A549 treated with GW870086 at 1 μM for 4 hours (cell line): ENCODE data around the gene C4A. TPM values are rescaled to one million over a fixed set of nuclear protein-coding genes. Genes with fewer than 3 reads are reported as not detected.

Experiments used
- total RNA-seq: library from RNA; stranded (reverse); fragments of 200-300 nt; extraction: Qiagen RNA extraction; gene quantifications from 5 replicates; pipeline ENCODE4 v1.2.3, GENCODE V29; 2022; ENCODE audit warnings: low read depth

C4A gene
- 0.87 to 1.7 TPM (median 0.93 TPM) in 5 replicates for total RNA-seq

GRCh38 chr6:31981744-31982143 lies at the start of gene C4A:
C4A (plus strand) TSS chr6:31982057; CDS start chr6:31982108, 51 bp downstream.

GRCh38 chr6:31945507-31946369 lies 36.1 kb upstream of the C4A start, which contains the start of gene CFB:
CFB (plus strand) TSS chr6:31946095; CDS start chr6:31946222, 127 bp downstream.

GRCh38 chr6:31958741-31959739 lies 22.8 kb upstream of the C4A start, which contains the start of the genes NELFE and SKIC2:
NELFE (minus strand) TSS chr6:31958971; CDS start chr6:31958446, 525 bp downstream.
SKIC2 (plus strand) TSS chr6:31959175; CDS start chr6:31959193, 18 bp downstream.

GRCh38 chr6:31971993-31972708 lies 9.7 kb upstream of the C4A start, which contains the start of gene DXO:
DXO (minus strand) TSS chr6:31972138; CDS start chr6:31971675, 463 bp downstream.

GRCh38 chr6:32014547-32014946 lies 32.7 kb downstream of the C4A start, which contains the start of gene C4B:
C4B (plus strand) TSS chr6:32014795; CDS start chr6:32014846, 51 bp downstream.

GRCh38 chr6:32037598-32038524 lies 56.0 kb downstream of the C4A start, which contains the start of gene CYP21A2:
CYP21A2 (plus strand) TSS chr6:32038415; CDS start chr6:32038423, 8 bp downstream.

Other genes starting within 250 kb of the C4A start
- gene CLIC1, start 245.5 kb upstream of the C4A start, total RNA-seq: 486 to 498 TPM (median 493 TPM) in 5 replicates
- gene MSH5, start 242.1 kb upstream of the C4A start, total RNA-seq: 10.5 to 13.8 TPM (median 12.5 TPM) in 5 replicates
- 1.6 to 3.9 TPM (median 3.7 TPM) in 5 replicates for gene SAPCD1, start 219.4 kb upstream of the C4A start, total RNA-seq
- 1.2 to 2.0 TPM (median 1.5 TPM) in 5 replicates for gene VWA7, start 204.7 kb upstream of the C4A start, total RNA-seq
- gene VARS1, start 186.3 kb upstream of the C4A start, total RNA-seq: 47.4 to 59.1 TPM (median 53.3 TPM) in 5 replicates
- 52.2 to 66.7 TPM (median 61.9 TPM) in 5 replicates for gene LSM2, start 175.1 kb upstream of the C4A start, total RNA-seq
- gene HSPA1L, start 166.8 kb upstream of the C4A start, total RNA-seq: 0.82 to 1.5 TPM (median 1.3 TPM) in 5 replicates
- 148 to 264 TPM (median 205 TPM) in 5 replicates for gene HSPA1A, start 166.5 kb upstream of the C4A start, total RNA-seq
- gene HSPA1B, start 154.3 kb upstream of the C4A start, total RNA-seq: 116 to 191 TPM (median 162 TPM) in 5 replicates
- 24.9 to 34.9 TPM (median 25.5 TPM) in 5 replicates for gene NEU1, start 119.2 kb upstream of the C4A start, total RNA-seq
- 0.05 to 0.21 TPM in 2 of 5 replicates, not detected in the others for gene SLC44A4, start 103.1 kb upstream of the C4A start, total RNA-seq
- gene EHMT2, start 84.4 kb upstream of the C4A start, total RNA-seq: 23.1 to 27.6 TPM (median 27.1 TPM) in 5 replicates
- gene ZBTB12, start 80.0 kb upstream of the C4A start, total RNA-seq: 3.1 to 4.0 TPM (median 3.5 TPM) in 5 replicates
- gene C2, start 54.3 kb upstream of the C4A start, total RNA-seq: 0.07 to 0.43 TPM (median 0.23 TPM) in 5 replicates
- 1.6 to 3.3 TPM (median 2.4 TPM) in 5 replicates for gene CFB, start 36.0 kb upstream of the C4A start, total RNA-seq
- 73.9 to 80.8 TPM (median 79.3 TPM) in 5 replicates for gene NELFE, start 23.1 kb upstream of the C4A start, total RNA-seq
- 16.7 to 25.7 TPM (median 25.0 TPM) in 5 replicates for gene SKIC2, start 22.9 kb upstream of the C4A start, total RNA-seq
- gene DXO, start 9.9 kb upstream of the C4A start, total RNA-seq: 10.4 to 12.0 TPM (median 11.0 TPM) in 5 replicates
- 0.53 to 1.4 TPM (median 1.1 TPM) in 5 replicates for gene C4B, start 32.7 kb downstream of the C4A start, total RNA-seq
- 0.08 TPM in 1 of 5 replicates, not detected in the others for gene CYP21A2, start 56.4 kb downstream of the C4A start, total RNA-seq
- gene TNXB, start 127.3 kb downstream of the C4A start, total RNA-seq: 0.42 to 1.3 TPM (median 0.65 TPM) in 5 replicates
- 25.5 to 33.4 TPM (median 33.2 TPM) in 5 replicates for gene ATF6B, start 146.2 kb downstream of the C4A start, total RNA-seq
- 6.4 to 7.8 TPM (median 7.4 TPM) in 5 replicates for gene FKBPL, start 148.2 kb downstream of the C4A start, total RNA-seq
- 0.41 to 0.74 TPM (median 0.62 TPM) in 5 replicates for gene PRRT1, start 169.9 kb downstream of the C4A start, total RNA-seq
- gene PPT2, start 172.1 kb downstream of the C4A start, total RNA-seq: 7.8 to 10.0 TPM (median 9.0 TPM) in 5 replicates
- 0.94 to 1.8 TPM (median 1.5 TPM) in 5 replicates for gene EGFL8, start 182.5 kb downstream of the C4A start, total RNA-seq
- gene AGPAT1, start 194.0 kb downstream of the C4A start, total RNA-seq: 29.2 to 39.1 TPM (median 37.9 TPM) in 5 replicates
- 32.6 to 46.6 TPM (median 46.1 TPM) in 5 replicates for gene RNF5, start 196.3 kb downstream of the C4A start, total RNA-seq
- 1.3 to 2.3 TPM (median 2.0 TPM) in 5 replicates for gene AGER, start 202.2 kb downstream of the C4A start, total RNA-seq
- gene PBX2, start 208.1 kb downstream of the C4A start, total RNA-seq: 10.9 to 18.1 TPM (median 17.2 TPM) in 5 replicates
- gene GPSM3, start 210.6 kb downstream of the C4A start, total RNA-seq: 0.22 to 0.49 TPM (median 0.43 TPM) in 5 replicates
- 0.38 to 0.79 TPM (median 0.71 TPM) in 5 replicates for gene NOTCH4, start 242.0 kb downstream of the C4A start, total RNA-seq